Caco-2 (cell line): ENCODE measurements around the gene CD55. TPM values are rescaled to one million over a fixed set of nuclear protein-coding genes. Genes with fewer than 3 reads are reported as not detected.

Experiments
- BruUV-seq: library from RNA; stranded (reverse); fragments of 400-500 nt; replicated peaks from 2 replicates; lab custom pipeline; 2021; lab: Mats Ljungman, UMichigan
- CTCF ChIA-PET: fragments of 300-600 bp; sonication (Branson Sonifier 250); formaldehyde crosslinking; loops from one replicate; lab custom pipeline; 2022; ENCODE audit warnings: antibody characterized with exemption; lab: Charles Lee
- POLR2A ChIA-PET: fragments of 300-600 bp; sonication (Branson Sonifier 250); formaldehyde crosslinking; loops from one replicate; lab custom pipeline; 2022; ENCODE audit warnings: antibody characterized with exemption; lab: Charles Lee
- DNase-seq, 2 experiments: peaks; one replicate each; pipeline versions ENCODE4 v3.0.0 to v3.0.0-alpha.2; 2020 to 2022
- H3K27me3 ChIP-seq: replicated peaks from 2 replicates; pipeline ENCODE4 v1.6.0; 2011; ENCODE audit warnings: low read length; ENCODE audit not compliant: control insufficient read depth, insufficient read depth
- H3K36me3 ChIP-seq: 2 replicates; pipeline ENCODE4 v1.5.1; 2011; ENCODE audit warnings: low read length; ENCODE audit not compliant: control insufficient read depth, insufficient read depth
- H3K4me1 ChIP-seq: fragments of 250-450 bp; sonication (Bioruptor Pico); 2 replicates; pipeline ENCODE4 v1.5.1; 2020; ENCODE audit warnings: mild to moderate bottlenecking
- H3K4me3 ChIP-seq: 2 replicates; pipeline ENCODE4 v1.5.1; 2011; ENCODE audit warnings: low read depth, mild to moderate bottlenecking, control low read depth, low read length
- H3K9me3 ChIP-seq: fragments of 250-450 bp; sonication (Bioruptor Pico); 2 replicates; pipeline ENCODE4 v1.5.1; 2020; ENCODE audit warnings: mild to moderate bottlenecking, moderate library complexity
- H3K27ac Mint-ChIP-seq: one replicate; pipeline ENCODE4 v1.8.0; 2022; ENCODE audit warnings: mixed read lengths; ENCODE audit not compliant: unreplicated experiment
- H3K27me3 Mint-ChIP-seq: one replicate; pipeline ENCODE4 v1.8.0; 2022; ENCODE audit warnings: mixed read lengths; ENCODE audit not compliant: insufficient read depth, unreplicated experiment
- H3K36me3 Mint-ChIP-seq: one replicate; pipeline ENCODE4 v1.8.0; 2022; ENCODE audit warnings: mild to moderate bottlenecking, mixed read lengths; ENCODE audit not compliant: insufficient read depth, unreplicated experiment
- H3K4me1 Mint-ChIP-seq: one replicate; pipeline ENCODE4 v1.8.0; 2022; ENCODE audit warnings: low read depth, mixed read lengths; ENCODE audit not compliant: unreplicated experiment
- H3K4me3 Mint-ChIP-seq: one replicate; pipeline ENCODE4 v1.8.0; 2022; ENCODE audit warnings: mild to moderate bottlenecking, moderate library complexity, mixed read lengths; ENCODE audit not compliant: unreplicated experiment
- H3K9me3 Mint-ChIP-seq: one replicate; pipeline ENCODE4 v1.8.0; 2022; ENCODE audit warnings: mixed read lengths; ENCODE audit not compliant: unreplicated experiment
- CTCF ChIP-seq, 2 experiments: fragments of 200-600 bp in 1 of 2; IDR thresholded peaks; 1 replicate in 1 of 2; 2 replicates in 1 of 2; pipeline versions ENCODE4 v1.5.1 to v1.8.0; 2011 to 2022; ENCODE audit warnings: antibody characterized with exemption in 1 of 2, control low read depth in 1 of 2, inconsistent platforms in 1 of 2, low read depth in 1 of 2, low read length in 1 of 2, mild to moderate bottlenecking in 1 of 2, moderate library complexity in 1 of 2; ENCODE audit not compliant: insufficient read depth in 1 of 2, severe bottlenecking in 1 of 2, unreplicated experiment in 1 of 2
- intact Hi-C: fragments of 100-400 bp; cut with micrococcal nuclease; formaldehyde crosslinking; loops from one replicate; pipeline ENCODE4 v1.10.0; 2022; ENCODE audit not compliant: unreplicated experiment
- total RNA-seq: library from RNA; stranded (reverse); gene quantifications from 2 replicates; pipeline ENCODE4 v1.2.3, GENCODE V29; 2022

The CD55 gene
- total RNA-seq, 1 experiment from 2014 or later = 195 TPM

GRCh38 chr1:207304710-207305488 is 16.6 kb upstream of the CD55 start:
- no peaks in the 10 kb centered on the region for H3K27me3 Mint-ChIP-seq
- peaks cover 8% of the 10 kb centered on the region for H3K4me1 ChIP-seq
- H3K4me3 Mint-ChIP-seq = no peak overlapping the region
- H3K9me3 Mint-ChIP-seq = peaks cover 24% of the 10 kb centered on the region
- DNase-seq = no peak
- H3K36me3 ChIP-seq = no peaks in the 10 kb centered on the region
- no peaks in the 10 kb centered on the region for H3K27me3 ChIP-seq
- TF ChIP-seq CTCF (IDR thresholded peaks at IDR 0.05; ENCODE audit: insufficient read depth in 1 of 2, low read depth in 1 of 2, low read length in 1 of 2, severe bottlenecking in 1 of 2, unreplicated experiment in 1 of 2) = no peak
- H3K4me3 ChIP-seq = no peak overlapping the region
- no peak overlapping the region for H3K27ac Mint-ChIP-seq
- no TSS peak for BruUV-seq
- CTCF ChIA-PET = no interaction called here
- H3K36me3 Mint-ChIP-seq = no peaks in the 10 kb centered on the region
- H3K9me3 ChIP-seq = no peaks in the 10 kb centered on the region
- peaks cover 8% of the 10 kb centered on the region for H3K4me1 Mint-ChIP-seq
- intact Hi-C loops = no loop called here
- POLR2A ChIA-PET = no interaction called here

- H3K36me3 Mint-ChIP-seq = no peaks in the 10 kb centered on the region
- Histone ChIP-seq H3K4me3 (no peak overlapping the region), H3K9me3 (no peaks in the 10 kb centered on the region), H3K36me3 (no peaks in the 10 kb centered on the region), H3K27me3 (no peaks in the 10 kb centered on the region), H3K4me1 (peaks cover 11% of the 10 kb centered on the region)
- ChIA-PET CTCF (no interaction called here), POLR2A (no interaction called here)
- no TSS peak for BruUV-seq
- H3K9me3 Mint-ChIP-seq = peaks cover 24% of the 10 kb centered on the region
- intact Hi-C loops = no loop called here
- H3K4me3 Mint-ChIP-seq = no peak overlapping the region
- no peaks in the 10 kb centered on the region for H3K27me3 Mint-ChIP-seq
- H3K27ac Mint-ChIP-seq = no peak overlapping the region
- TF ChIP-seq CTCF (IDR thresholded peaks at IDR 0.05; ENCODE audit: insufficient read depth in 1 of 2, low read depth in 1 of 2, low read length in 1 of 2, severe bottlenecking in 1 of 2, unreplicated experiment in 1 of 2) = no peak
- peaks cover 9% of the 10 kb centered on the region for H3K4me1 Mint-ChIP-seq
- DNase-seq = no peak
Measured at GRCh38 chr1:207305489-207305873, 16.0 kb upstream of the CD55 start.

- Mint-ChIP-seq H3K9me3 (peaks cover 24% of the 10 kb centered on the region), H3K4me3 (no peak overlapping the region), H3K36me3 (no peaks in the 10 kb centered on the region), H3K4me1 (peaks cover 9% of the 10 kb centered on the region), H3K27me3 (no peaks in the 10 kb centered on the region), H3K27ac (no peak overlapping the region)
- no TSS peak for BruUV-seq
- no peak for DNase-seq
- intact Hi-C loops = no loop called here
- no peaks in the 10 kb centered on the region for H3K27me3 ChIP-seq
- H3K9me3 ChIP-seq = no peaks in the 10 kb centered on the region
- H3K4me1 ChIP-seq = peaks cover 12% of the 10 kb centered on the region
- CTCF ChIA-PET = no interaction called here
- POLR2A ChIA-PET = no interaction called here
- H3K36me3 ChIP-seq = no peaks in the 10 kb centered on the region
- H3K4me3 ChIP-seq = no peak overlapping the region
- no peak for TF ChIP-seq CTCF (IDR thresholded peaks at IDR 0.05; ENCODE audit: insufficient read depth in 1 of 2, low read depth in 1 of 2, low read length in 1 of 2, severe bottlenecking in 1 of 2, unreplicated experiment in 1 of 2)
Measured at GRCh38 chr1:207306023-207306422, 15.5 kb upstream of the CD55 start.
